Measurements from ENCODE around the gene ATP2C1.

ATP2C1 gene

GRCh38 chr3:130918328-130918727, 24.4 kb downstream of the ATP2C1 start:
- DNase-seq = no peak
- Histone ChIP-seq H3K56ac (ENCODE audit: low read length) (no peak overlapping the region), H3K4ac (ENCODE audit: low read depth, low read length) (no peak overlapping the region), H3K79me1 (ENCODE audit: low read length) (peaks cover 8% of the 10 kb centered on the region), H2BK120ac (ENCODE audit: low read depth, low read length) (no peak overlapping the region), H2BK15ac (replicated peaks; ENCODE audit: low read depth) (no peak overlapping the region), H3K27me3 (ENCODE audit: insufficient read depth, low read length, poor library complexity) (no peaks in the 10 kb centered on the region), H2AK5ac (ENCODE audit: low read length) (no peak overlapping the region), H3K4me3 (ENCODE audit: low read length) (no peak overlapping the region), H4K8ac (ENCODE audit: low read depth, low read length) (no peak overlapping the region), H3K4me1 (ENCODE audit: control insufficient read depth, low read depth, low read length) (no peaks in the 10 kb centered on the region), H3K23ac (ENCODE audit: low read length) (no peak overlapping the region), H2BK5ac (ENCODE audit: low read length) (no peak overlapping the region), H4K5ac (ENCODE audit: low read length) (no peak overlapping the region), H3K27ac (ENCODE audit: low read depth, low read length) (no peak overlapping the region), H3K4me2 (ENCODE audit: low read length) (no peak overlapping the region), H3K18ac (ENCODE audit: low read length) (no peak overlapping the region), H3K36me3 (ENCODE audit: control insufficient read depth, insufficient read depth, low read length) (no peaks in the 10 kb centered on the region), H3K79me2 (ENCODE audit: control insufficient read depth, insufficient read depth, low read length) (peaks cover 27% of the 10 kb centered on the region), H3K9ac (ENCODE audit: low read length) (no peak overlapping the region)
- no CpG with 5 or more reads among the region's 7 CpGs for WGBS (ENCODE audit: extremely low coverage, insufficient coverage, low lambda C conversion rate)

- Histone ChIP-seq H2BK15ac (replicated peaks; ENCODE audit: low read depth) (no peak overlapping the region), H3K36me3 (ENCODE audit: control insufficient read depth, insufficient read depth, low read length) (no peaks in the 10 kb centered on the region), H3K4ac (ENCODE audit: low read depth, low read length) (no peak overlapping the region), H2BK5ac (ENCODE audit: low read length) (no peak overlapping the region), H3K27me3 (ENCODE audit: insufficient read depth, low read length, poor library complexity) (no peaks in the 10 kb centered on the region), H3K23ac (ENCODE audit: low read length) (no peak overlapping the region), H3K4me1 (ENCODE audit: control insufficient read depth, low read depth, low read length) (no peaks in the 10 kb centered on the region), H3K4me3 (ENCODE audit: low read length) (no peak overlapping the region), H4K5ac (ENCODE audit: low read length) (no peak overlapping the region), H2AK5ac (ENCODE audit: low read length) (no peak overlapping the region), H4K8ac (ENCODE audit: low read depth, low read length) (no peak overlapping the region), H3K18ac (ENCODE audit: low read length) (no peak overlapping the region), H3K79me1 (ENCODE audit: low read length) (peaks cover 18% of the 10 kb centered on the region), H3K9ac (ENCODE audit: low read length) (no peak overlapping the region), H3K79me2 (ENCODE audit: control insufficient read depth, insufficient read depth, low read length) (peaks cover 39% of the 10 kb centered on the region), H3K27ac (ENCODE audit: low read depth, low read length) (no peak overlapping the region), H3K4me2 (ENCODE audit: low read length) (no peak overlapping the region), H3K56ac (ENCODE audit: low read length) (no peak overlapping the region), H2BK120ac (ENCODE audit: low read depth, low read length) (no peak overlapping the region)
- no CpG with 5 or more reads among the region's 3 CpGs for WGBS (ENCODE audit: extremely low coverage, insufficient coverage, low lambda C conversion rate)
- no peak for DNase-seq
Observed at GRCh38 chr3:130925628-130926027, 31.7 kb downstream of the ATP2C1 start.

GRCh38 chr3:130926504-130926903, 32.6 kb downstream of the ATP2C1 start:
- Histone ChIP-seq H4K8ac (ENCODE audit: low read depth, low read length) (no peak overlapping the region), H3K18ac (ENCODE audit: low read length) (no peak overlapping the region), H3K56ac (ENCODE audit: low read length) (no peak overlapping the region), H3K9ac (ENCODE audit: low read length) (no peak overlapping the region), H3K23ac (ENCODE audit: low read length) (no peak overlapping the region), H4K5ac (ENCODE audit: low read length) (no peak overlapping the region), H2BK5ac (ENCODE audit: low read length) (no peak overlapping the region), H2AK5ac (ENCODE audit: low read length) (no peak overlapping the region), H3K4me3 (ENCODE audit: low read length) (no peak overlapping the region), H3K4me1 (ENCODE audit: control insufficient read depth, low read depth, low read length) (no peaks in the 10 kb centered on the region), H3K27ac (ENCODE audit: low read depth, low read length) (no peak overlapping the region), H3K27me3 (ENCODE audit: insufficient read depth, low read length, poor library complexity) (no peaks in the 10 kb centered on the region), H3K36me3 (ENCODE audit: control insufficient read depth, insufficient read depth, low read length) (no peaks in the 10 kb centered on the region), H2BK120ac (ENCODE audit: low read depth, low read length) (no peak overlapping the region), H3K4ac (ENCODE audit: low read depth, low read length) (no peak overlapping the region), H3K4me2 (ENCODE audit: low read length) (no peak overlapping the region), H2BK15ac (replicated peaks; ENCODE audit: low read depth) (no peak overlapping the region), H3K79me2 (ENCODE audit: control insufficient read depth, insufficient read depth, low read length) (peaks cover 36% of the 10 kb centered on the region), H3K79me1 (ENCODE audit: low read length) (peaks cover 18% of the 10 kb centered on the region)
- DNase-seq = peak; percentile 18
- WGBS (ENCODE audit: extremely low coverage, insufficient coverage, low lambda C conversion rate) = no CpG with 5 or more reads among the region's 6 CpGs

GRCh38 chr3:130929804-130930203, 35.9 kb downstream of the ATP2C1 start:
- Histone ChIP-seq H3K4me1 (ENCODE audit: control insufficient read depth, low read depth, low read length) (no peaks in the 10 kb centered on the region), H2AK5ac (ENCODE audit: low read length) (no peak overlapping the region), H2BK5ac (ENCODE audit: low read length) (no peak overlapping the region), H3K79me2 (ENCODE audit: control insufficient read depth, insufficient read depth, low read length) (peaks cover 26% of the 10 kb centered on the region), H3K36me3 (ENCODE audit: control insufficient read depth, insufficient read depth, low read length) (no peaks in the 10 kb centered on the region), H4K5ac (ENCODE audit: low read length) (no peak overlapping the region), H3K18ac (ENCODE audit: low read length) (no peak overlapping the region), H3K4me2 (ENCODE audit: low read length) (no peak overlapping the region), H3K56ac (ENCODE audit: low read length) (no peak overlapping the region), H2BK120ac (ENCODE audit: low read depth, low read length) (no peak overlapping the region), H3K4me3 (ENCODE audit: low read length) (no peak overlapping the region), H3K23ac (ENCODE audit: low read length) (no peak overlapping the region), H3K4ac (ENCODE audit: low read depth, low read length) (no peak overlapping the region), H2BK15ac (replicated peaks; ENCODE audit: low read depth) (no peak overlapping the region), H4K8ac (ENCODE audit: low read depth, low read length) (no peak overlapping the region), H3K9ac (ENCODE audit: low read length) (no peak overlapping the region), H3K27me3 (ENCODE audit: insufficient read depth, low read length, poor library complexity) (no peaks in the 10 kb centered on the region), H3K27ac (ENCODE audit: low read depth, low read length) (no peak overlapping the region), H3K79me1 (ENCODE audit: low read length) (peaks cover 18% of the 10 kb centered on the region)
- WGBS (ENCODE audit: extremely low coverage, insufficient coverage, low lambda C conversion rate) = no CpG with 5 or more reads among the region's 3 CpGs
- DNase-seq = no peak

- no peak overlapping the region for H2AK5ac ChIP-seq (ENCODE audit: low read length)
- H3K4me2 ChIP-seq (ENCODE audit: low read length) = no peak overlapping the region
- no peaks in the 10 kb centered on the region for H3K4me1 ChIP-seq (ENCODE audit: control insufficient read depth, low read depth, low read length)
- no peak overlapping the region for H3K56ac ChIP-seq (ENCODE audit: low read length)
- no peak overlapping the region for H3K23ac ChIP-seq (ENCODE audit: low read length)
- H3K9ac ChIP-seq (ENCODE audit: low read length) = no peak overlapping the region
- no peak overlapping the region for H3K18ac ChIP-seq (ENCODE audit: low read length)
- no peak overlapping the region for H4K5ac ChIP-seq (ENCODE audit: low read length)
- H3K27ac ChIP-seq (ENCODE audit: low read depth, low read length) = no peak overlapping the region
- DNase-seq = no peak
- H2BK15ac ChIP-seq (replicated peaks; ENCODE audit: low read depth) = no peak overlapping the region
- H3K79me2 ChIP-seq (ENCODE audit: control insufficient read depth, insufficient read depth, low read length) = peaks cover 3% of the 10 kb centered on the region
- H3K27me3 ChIP-seq (ENCODE audit: insufficient read depth, low read length, poor library complexity) = no peaks in the 10 kb centered on the region
- WGBS (ENCODE audit: extremely low coverage, insufficient coverage, low lambda C conversion rate) = no CpG with 5 or more reads among the region's 2 CpGs
- H4K8ac ChIP-seq (ENCODE audit: low read depth, low read length) = no peak overlapping the region
- H3K4me3 ChIP-seq (ENCODE audit: low read length) = no peak overlapping the region
- H3K36me3 ChIP-seq (ENCODE audit: control insufficient read depth, insufficient read depth, low read length) = no peaks in the 10 kb centered on the region
- H2BK5ac ChIP-seq (ENCODE audit: low read length) = no peak overlapping the region
- H3K79me1 ChIP-seq (ENCODE audit: low read length) = peaks cover 4% of the 10 kb centered on the region
- no peak overlapping the region for H3K4ac ChIP-seq (ENCODE audit: low read depth, low read length)
- H2BK120ac ChIP-seq (ENCODE audit: low read depth, low read length) = no peak overlapping the region
Observed at GRCh38 chr3:130932979-130933378, 39.1 kb downstream of the ATP2C1 start.

GRCh38 chr3:130933801-130934345, 40.0 kb downstream of the ATP2C1 start:
- no peak overlapping the region for H2BK15ac ChIP-seq (replicated peaks; ENCODE audit: low read depth)
- no peak overlapping the region for H3K18ac ChIP-seq (ENCODE audit: low read length)
- H3K4me3 ChIP-seq (ENCODE audit: low read length) = no peak overlapping the region
- no peak overlapping the region for H3K4ac ChIP-seq (ENCODE audit: low read depth, low read length)
- H3K56ac ChIP-seq (ENCODE audit: low read length) = no peak overlapping the region
- no peak overlapping the region for H3K9ac ChIP-seq (ENCODE audit: low read length)
- H3K79me1 ChIP-seq (ENCODE audit: low read length) = peaks cover 2% of the 10 kb centered on the region
- H3K4me1 ChIP-seq (ENCODE audit: control insufficient read depth, low read depth, low read length) = no peaks in the 10 kb centered on the region
- H2BK5ac ChIP-seq (ENCODE audit: low read length) = no peak overlapping the region
- no peak overlapping the region for H4K8ac ChIP-seq (ENCODE audit: low read depth, low read length)
- H3K23ac ChIP-seq (ENCODE audit: low read length) = no peak overlapping the region
- no CpG with 5 or more reads among the region's 1 CpG for WGBS (ENCODE audit: extremely low coverage, insufficient coverage, low lambda C conversion rate)
- H3K27me3 ChIP-seq (ENCODE audit: insufficient read depth, low read length, poor library complexity) = no peaks in the 10 kb centered on the region
- peaks cover 2% of the 10 kb centered on the region for H3K79me2 ChIP-seq (ENCODE audit: control insufficient read depth, insufficient read depth, low read length)
- no peak overlapping the region for H2BK120ac ChIP-seq (ENCODE audit: low read depth, low read length)
- H3K27ac ChIP-seq (ENCODE audit: low read depth, low read length) = no peak overlapping the region
- DNase-seq = no peak
- H4K5ac ChIP-seq (ENCODE audit: low read length) = no peak overlapping the region
- H3K36me3 ChIP-seq (ENCODE audit: control insufficient read depth, insufficient read depth, low read length) = no peaks in the 10 kb centered on the region
- no peak overlapping the region for H2AK5ac ChIP-seq (ENCODE audit: low read length)
- no peak overlapping the region for H3K4me2 ChIP-seq (ENCODE audit: low read length)

All from mesendoderm (in vitro differentiated cells).